GM19395 (cell line): ENCODE results near the gene ARL14.

ENCODE experiments used
- ATAC-seq: cut with Tn5 transposase; IDR thresholded peaks from one replicate; pipeline ENCODE4 v1.9.1; 2021; ENCODE audit warnings: mild to moderate bottlenecking, moderate library complexity; ENCODE audit not compliant: unreplicated experiment

ARL14 gene

GRCh38 chr3:160719710-160720109 lies 42.8 kb downstream of the ARL14 start:
- no peak for ATAC-seq

- no peak for ATAC-seq
Observed at GRCh38 chr3:160720123-160720746, 43.3 kb downstream of the ARL14 start.

GRCh38 chr3:160722331-160722730 lies 45.4 kb downstream of the ARL14 start:
- ATAC-seq: no peak

- ATAC-seq: no peak
Observed at GRCh38 chr3:160725338-160725737, 48.4 kb downstream of the ARL14 start.
